GM21528 (cell line): ENCODE results near the gene DLD.
"Not testable (repeated sequence)": the region's sequence is repeated elsewhere in the genome, so short reads cannot be mapped to it uniquely, and the experiment has no call there.

ENCODE experiments used
- ATAC-seq: cut with Tn5 transposase; IDR thresholded peaks from one replicate; pipeline ENCODE4 v1.9.1; 2021; ENCODE audit warnings: mild to moderate bottlenecking, moderate library complexity; ENCODE audit not compliant: unreplicated experiment, low FRiP score

Gene DLD

DNA sequence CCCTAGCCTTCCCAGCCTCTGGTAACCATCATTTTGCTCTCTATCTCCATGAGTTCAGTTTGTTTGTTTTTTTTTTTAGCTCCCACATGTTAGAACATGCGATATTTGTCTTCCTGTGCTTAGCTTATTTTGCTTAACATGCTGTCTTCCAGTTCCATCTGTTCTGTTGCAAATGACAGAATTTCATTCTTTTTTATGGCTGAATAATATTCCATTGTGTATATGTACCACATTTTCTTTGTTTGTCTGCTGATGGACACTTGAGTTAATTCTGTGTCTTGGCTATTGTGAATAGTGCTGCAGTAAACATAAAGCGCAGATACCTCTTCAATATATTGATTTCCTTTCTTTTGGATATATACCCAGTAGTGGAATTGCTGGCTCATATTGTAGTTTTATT is 21.0 kb downstream of the DLD start:
- ATAC-seq: no peak

DNA sequence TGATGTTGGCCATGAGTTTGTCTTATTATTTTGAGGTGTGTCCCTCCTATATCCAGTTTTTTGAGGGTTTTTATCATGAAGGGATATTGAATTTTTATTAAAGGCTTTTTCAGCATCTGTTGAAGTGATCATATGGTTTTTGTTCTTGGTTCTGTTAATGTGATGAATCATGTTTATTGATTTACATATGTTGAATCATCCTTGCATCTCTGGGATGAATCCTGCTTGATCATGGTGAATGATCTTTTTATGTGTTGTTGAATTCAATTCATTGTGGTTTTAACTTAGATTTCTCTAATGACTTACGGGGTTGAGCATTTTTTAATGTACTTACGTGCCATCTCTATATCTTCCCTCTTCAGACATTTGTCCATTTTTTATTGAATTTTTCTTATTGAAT is 22.9 kb downstream of the DLD start:
- no peak for ATAC-seq

DNA sequence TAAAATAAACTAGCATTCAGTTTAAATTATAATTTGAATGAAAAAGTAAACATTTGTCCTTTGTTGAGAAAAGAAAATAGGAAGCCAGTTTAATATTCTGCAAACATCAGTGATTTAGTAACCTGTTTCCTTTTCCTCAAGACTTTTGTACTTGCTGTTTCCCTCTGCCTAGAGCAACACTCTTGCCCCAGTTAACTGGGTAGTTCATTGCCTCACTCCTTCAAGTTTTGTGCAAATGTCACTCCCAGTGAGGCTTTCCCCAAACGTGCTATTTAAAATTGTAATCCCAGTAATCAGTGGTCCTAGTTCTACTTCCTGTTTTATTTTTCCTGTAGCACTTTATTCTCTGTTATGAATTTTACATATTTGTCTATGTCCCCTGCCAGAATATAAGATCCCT is 23.8 kb downstream of the DLD start:
- ATAC-seq: no peak

DNA sequence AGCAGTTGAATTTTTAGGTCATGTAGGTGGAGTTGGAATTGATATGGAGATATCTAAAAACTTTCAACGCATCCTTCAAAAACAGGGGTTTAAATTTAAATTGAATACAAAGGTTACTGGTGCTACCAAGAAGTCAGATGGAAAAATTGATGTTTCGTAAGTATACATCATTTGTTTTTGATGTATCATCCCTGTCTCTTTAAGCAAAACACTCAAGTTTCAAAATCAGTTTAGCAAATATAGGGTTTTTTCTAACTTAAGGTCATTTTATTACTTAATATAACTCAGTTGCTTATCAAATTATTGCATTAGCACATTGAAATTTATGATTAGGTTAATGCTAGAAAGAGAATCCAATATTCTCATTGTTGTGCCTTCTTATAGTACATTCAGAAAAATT is 24.6 kb downstream of the DLD start:
- ATAC-seq: no peak

DNA sequence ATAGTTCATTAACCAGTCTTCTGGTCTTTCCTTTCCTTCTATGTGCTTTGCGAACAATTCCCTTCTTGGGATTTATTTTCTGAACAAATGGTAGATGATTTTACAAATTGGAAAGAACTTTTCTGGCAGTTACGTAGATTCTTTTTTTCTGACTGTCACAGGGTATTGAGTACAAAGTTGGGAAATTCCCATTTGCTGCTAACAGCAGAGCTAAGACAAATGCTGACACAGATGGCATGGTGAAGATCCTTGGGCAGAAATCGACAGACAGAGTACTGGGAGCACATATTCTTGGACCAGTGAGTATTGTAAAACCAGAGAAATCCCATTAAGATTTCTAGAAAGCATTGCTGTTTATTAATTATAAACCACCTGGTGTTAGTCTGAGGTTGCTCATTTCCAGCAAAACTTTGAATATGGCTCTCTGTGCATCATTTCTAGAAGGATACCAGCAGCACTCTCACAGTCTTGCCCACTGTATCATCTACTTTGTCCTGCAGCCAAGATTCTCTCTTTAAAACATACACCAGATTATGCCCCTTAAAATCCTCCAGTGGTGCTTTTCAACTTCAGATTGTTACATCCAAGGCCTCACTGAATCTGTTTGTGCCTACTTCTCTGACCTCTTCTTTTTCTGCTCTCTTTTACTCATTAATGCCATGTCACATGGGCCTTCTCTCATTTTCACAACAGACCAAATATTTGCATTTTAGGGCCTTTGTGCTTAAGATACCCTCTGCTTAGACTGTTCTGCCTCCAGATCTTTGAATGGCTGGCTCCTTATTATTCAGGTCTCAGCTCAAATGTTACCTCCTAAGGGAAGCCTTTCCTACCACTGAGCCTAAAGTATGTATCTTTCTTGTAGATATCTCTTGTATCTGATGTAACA is 27.0 kb downstream of the DLD start:
- peak; percentile 87 for ATAC-seq

DNA sequence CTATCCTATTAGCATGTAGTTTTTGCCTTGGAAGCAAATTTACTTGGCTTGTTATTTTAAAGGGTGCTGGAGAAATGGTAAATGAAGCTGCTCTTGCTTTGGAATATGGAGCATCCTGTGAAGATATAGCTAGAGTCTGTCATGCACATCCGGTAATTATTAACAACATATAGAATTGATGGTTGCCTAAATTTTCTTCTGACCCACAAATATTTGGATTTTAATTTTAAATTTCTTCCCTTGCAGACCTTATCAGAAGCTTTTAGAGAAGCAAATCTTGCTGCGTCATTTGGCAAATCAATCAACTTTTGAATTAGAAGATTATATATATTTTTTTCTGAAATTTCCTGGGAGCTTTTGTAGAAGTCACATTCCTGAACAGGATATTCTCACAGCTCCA is 28.0 kb downstream of the DLD start:
- ATAC-seq: no peak

DNA sequence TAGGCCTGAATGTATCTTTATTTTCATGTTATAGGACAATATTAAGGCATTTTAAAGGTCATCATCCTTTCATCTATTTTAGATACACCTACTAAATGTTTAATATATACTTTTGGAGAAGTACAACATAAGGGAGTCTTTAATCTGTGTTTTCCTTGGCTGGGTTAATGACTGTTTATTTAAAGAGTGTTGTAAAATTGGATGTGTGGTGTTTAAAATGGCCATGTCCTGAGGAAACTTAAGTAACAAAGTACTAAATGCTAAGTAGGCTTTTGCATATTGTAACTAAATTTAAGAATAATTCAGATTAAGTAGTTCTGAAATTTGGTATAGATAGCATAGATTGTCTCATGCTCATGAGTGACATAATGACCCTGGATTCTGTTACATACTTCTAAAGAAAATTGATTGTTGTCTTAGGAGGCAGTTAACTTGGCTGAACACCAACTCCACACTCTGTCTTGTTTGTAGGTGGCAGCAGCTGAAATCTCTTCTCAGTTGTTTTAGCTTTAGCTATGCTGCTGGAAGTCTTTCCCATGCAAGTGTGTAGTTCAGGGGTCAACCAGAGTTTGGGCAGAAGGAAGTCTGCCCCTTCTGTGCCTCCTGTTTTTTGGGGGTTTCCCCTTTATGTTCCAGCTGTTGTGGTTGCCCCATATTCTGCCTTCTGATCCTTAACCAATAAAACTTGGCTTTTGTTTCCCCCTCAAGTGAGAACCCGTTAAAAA is 29.2 kb downstream of the DLD start:
- ATAC-seq: no peak

DNA sequence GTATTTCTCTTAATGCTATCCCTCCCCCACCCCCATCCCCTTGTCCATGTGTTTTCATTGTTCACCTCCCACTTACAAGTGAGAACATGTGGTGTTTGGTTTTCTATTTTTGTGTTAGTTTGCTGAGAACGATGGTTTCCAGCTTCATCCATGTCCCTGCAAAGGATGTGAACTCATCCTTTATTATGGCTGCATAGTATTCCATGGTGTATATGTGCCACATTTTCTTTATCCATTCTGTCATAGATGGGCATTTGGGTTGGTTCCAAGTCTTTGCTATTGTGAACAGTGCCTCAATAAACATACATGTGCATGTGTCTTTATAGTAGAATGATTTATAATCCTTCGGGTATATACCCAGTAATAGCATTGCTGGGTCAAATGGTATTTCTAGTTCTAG is 30.8 kb downstream of the DLD start:
- ATAC-seq: not testable (repeated sequence)

DNA sequence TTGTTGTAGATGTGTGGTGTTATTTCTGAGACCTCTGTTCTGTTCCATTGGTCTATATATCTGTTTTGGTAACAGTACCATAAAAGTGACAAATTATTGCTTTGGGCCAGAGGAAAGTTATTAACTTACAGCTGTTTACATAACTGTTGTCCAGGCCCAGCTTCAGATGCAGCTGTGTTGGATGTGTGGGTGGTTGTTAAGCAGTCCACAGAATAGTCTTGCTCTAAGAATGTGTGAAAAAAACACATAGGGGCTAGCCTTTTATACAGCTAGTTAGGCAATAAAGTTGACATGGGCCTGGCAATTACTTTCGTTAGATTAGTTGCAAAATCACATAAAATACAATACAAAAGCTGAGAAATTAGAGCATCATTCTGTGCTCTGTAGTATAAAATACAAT is 31.9 kb downstream of the DLD start:
- no peak for ATAC-seq

DNA sequence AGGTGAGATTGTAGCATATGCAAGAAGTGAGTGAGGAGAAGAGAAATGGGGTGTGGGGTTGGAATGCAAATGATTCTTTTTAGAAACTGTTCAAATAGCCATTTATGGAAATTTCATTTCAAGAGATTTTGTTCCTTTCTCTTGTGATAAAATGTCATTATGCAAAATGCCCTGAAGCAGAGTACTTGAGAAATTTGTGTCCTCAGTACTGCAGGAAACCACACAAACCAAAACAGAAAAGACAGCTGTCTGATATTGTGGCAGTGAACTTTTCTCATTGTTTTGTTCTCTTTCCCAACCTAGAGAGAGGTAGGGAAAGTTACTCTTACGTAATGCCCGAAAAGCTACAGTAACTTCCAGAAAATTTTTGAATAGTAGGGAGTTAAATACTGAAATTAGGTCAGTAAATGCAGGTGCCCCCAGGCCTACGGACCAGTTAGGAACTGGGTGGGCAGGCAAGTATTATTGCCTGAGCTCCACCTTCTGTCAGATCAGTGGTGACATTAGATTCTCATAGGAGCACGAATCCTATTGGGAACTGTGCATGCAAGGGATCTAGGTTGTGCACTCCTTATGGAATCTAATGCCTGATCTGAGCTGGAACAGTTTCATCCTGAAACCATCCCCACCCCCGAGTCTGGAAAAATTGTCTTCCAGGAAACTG is 34.0 kb downstream of the DLD start:
- peak; percentile 98 for ATAC-seq

DNA sequence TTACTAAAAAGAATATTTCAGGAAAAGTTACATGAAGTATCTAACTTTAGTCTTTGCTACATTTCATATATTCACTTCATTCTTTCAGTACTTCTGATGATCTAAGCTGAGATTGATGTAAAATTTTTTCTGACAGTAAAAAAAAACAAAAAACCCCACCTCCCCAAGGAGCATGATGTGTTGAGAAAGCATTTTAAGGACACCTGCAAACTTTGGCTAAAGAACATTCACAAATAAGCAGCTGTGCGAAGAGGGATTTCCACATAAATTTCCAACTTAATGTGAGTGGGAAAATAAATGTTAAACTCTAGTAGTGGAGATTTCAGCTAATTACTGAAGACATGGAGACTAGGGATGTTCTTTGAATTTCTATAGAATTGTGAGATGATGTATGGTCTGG is 35.5 kb downstream of the DLD start:
- no peak for ATAC-seq

DNA sequence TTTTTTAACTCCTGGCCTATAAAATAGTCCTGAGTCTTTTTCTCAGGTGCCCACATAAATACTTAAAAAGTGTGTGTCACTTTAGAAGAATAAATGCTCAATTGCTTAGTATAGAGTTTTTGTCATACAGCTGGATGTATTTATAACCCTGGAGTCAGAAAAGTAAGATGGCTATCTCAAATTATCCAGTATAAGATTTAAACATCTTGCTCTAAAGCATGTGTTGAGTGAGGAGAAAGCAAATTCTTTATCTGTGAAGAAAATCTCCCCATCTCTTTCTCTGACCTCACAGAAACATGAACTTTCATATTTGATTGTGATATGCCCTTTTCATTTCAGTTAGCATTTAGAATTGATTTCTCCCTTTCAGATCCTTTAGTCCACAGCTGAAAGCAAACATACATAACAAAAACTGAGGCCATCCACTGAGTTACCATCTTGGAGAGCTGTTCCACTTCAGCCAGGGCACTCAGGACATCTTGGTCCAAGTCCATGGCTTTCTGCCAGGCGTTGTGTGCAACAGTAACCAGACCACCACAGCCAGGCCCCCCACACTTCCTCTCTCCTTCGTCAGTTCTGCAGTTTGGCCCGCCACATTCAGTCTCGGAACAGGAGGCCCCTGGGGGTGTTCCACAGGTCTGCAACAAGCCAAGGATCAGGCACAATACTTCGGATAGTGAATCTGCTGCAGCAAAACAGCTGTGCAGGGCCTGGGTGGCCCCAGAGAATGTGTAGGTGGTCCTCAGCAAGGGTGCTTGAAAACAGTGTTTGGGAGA is 40.9 kb downstream of the DLD start:
- no peak for ATAC-seq

DNA sequence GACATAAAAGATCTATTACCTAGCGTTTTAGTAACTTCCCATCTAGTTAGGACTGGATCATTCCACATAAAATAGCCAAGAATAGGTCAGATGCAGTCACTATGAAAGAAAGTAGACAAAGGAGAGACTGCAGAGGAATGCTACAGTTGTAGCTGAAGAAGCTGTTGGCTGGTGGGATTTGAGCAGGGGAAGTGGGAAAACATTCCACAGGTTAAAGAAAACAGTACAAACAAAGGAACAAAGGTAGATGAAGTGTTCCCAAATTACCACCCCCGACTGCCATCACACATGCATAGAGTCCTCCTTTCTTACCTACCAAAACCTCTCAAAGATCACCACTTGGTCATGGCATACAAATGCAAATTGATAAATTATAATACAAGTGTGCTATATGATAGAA is 41.8 kb downstream of the DLD start:
- ATAC-seq: no peak

DNA sequence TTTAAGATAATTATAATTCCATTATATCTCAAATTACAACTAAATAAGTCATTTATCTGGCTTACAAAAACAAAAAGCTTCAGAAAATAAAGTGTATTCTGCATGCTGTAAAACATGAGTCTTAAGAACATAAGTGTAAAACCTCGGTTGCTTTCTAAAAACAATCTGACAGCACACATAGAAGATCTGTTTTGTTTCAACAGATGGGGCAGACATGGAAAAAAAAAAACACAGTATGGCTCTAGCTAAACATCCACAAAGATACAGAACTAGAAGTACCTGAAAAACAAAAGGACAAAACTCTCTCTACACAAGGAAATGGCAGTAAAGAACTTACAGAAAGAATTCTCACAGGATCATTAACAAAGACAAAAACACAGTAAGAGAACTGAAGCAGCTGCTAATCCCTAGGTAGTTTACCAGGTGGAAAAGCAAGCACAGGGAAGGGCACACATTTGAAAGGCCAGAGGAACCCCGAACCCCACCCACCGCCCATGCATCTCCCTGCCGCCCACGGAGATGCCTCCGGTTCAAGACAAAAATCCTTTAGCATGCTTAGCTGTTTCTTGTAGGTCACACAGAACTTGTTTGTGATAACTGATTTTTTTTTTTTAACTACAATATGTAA is 42.5 kb downstream of the DLD start:
- ATAC-seq: no peak

DNA sequence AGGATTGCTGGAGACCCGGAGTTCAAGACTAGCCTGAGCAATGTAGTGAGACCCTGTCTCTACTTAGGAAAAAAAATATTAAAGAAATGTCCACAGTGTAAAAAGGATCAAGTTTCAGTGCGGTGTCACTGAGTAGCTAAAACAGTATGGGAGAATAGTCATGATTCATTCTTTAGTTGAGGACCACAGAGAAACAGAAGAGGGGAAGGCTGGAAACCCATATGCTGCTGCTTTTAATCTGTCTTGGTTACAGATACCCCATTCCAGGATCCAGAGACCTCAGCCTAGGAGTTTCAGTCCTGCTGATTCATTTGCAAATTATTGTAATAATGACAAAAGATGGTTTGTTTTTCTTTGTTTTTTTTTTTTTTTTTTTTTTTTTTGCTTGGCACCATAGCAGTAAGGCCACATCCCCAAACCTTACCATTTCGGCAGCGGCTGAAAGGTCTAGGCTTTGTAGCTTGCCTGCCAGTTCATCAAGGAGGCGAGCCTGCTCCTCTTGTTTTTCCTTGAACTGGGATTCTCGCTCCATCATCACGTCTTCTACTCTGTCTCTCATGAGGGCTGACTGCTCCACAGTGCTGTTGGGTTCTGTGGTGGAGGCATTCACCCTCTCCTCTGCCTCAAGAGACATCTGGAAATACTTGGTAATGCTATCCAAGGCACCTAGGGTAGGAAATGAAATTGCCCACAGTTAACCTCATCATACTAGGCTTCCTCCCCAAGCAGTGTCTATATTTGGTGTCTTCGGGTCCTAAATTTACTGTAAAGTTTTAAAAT is 44.2 kb downstream of the DLD start:
- no peak for ATAC-seq

DNA sequence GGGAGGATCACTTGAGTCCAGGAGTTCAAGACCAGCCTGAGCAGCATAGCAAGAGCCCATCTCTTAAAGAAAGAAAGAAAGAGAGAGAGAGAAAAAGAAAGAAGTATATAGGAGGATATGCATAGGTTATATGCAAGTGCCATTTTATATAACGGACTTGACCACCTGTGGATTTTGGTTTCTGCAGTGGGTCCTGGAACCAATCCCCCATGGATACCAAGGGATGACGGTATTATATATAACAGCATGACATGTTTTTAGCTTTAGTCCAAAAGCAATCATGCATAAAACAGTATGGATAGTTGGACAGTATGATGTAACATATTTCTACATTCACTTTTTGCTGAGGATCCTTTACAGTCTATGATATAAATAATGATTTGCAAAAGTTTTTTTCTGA is 45.3 kb downstream of the DLD start:
- ATAC-seq: no peak

DNA sequence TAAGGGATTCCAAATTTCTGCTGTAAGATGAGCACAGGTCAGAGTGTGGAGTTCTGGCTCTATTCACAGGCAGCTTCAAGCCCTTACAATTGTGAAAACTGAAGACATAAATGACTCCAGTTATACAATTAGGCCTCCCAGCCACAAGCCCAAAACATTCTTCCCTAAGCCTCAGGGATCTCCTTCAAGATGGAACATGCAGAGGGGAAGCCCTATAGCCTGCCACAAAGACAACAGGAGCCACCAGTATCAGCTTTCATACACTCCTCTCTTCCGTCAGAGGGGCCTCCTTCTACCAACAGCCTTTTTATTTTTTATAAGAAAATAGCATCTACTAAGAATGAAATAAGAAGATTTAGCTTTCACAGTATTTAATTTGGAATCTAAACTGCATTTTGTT is 46.5 kb downstream of the DLD start:
- no peak for ATAC-seq

DNA sequence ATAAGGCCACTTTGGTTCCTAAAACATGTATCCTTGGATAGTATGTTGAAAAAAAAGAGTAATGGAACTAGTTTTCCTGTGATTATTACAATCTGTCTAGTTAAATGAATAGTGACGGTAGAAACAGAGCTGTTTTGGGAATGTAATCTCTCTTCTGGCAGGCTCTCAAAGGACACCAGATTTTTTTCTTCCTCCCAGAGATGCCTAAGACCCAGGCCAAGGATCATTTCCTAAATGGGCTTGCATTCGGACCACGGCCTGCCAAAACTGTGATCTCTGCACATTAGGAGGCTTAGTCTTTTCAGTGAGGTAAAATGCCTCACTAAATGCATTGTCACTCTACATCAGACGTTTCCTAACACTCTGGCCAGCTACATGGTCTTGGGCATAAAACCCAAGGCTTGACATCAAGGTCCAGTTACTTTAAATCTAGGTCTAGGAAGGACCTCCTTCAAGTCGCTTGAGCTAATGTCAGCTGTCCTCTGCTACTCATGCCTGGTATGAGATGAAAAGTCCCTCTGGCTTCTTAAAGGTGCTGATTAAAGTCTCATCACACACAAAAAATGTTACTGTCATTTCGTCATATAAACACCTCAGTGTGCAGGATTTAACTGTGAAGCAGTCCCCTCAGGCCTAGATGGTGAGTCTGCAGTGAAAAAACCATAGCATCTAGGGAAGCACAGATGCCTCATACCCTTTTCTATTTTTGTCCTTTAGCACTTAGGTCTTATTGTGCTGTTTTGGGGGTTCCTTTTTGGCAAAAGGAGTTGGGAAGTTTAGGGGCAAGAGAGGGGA is 47.7 kb downstream of the DLD start:
- no peak for ATAC-seq
